ENCODE results near the gene ZBED2.

ZBED2 gene

DNA sequence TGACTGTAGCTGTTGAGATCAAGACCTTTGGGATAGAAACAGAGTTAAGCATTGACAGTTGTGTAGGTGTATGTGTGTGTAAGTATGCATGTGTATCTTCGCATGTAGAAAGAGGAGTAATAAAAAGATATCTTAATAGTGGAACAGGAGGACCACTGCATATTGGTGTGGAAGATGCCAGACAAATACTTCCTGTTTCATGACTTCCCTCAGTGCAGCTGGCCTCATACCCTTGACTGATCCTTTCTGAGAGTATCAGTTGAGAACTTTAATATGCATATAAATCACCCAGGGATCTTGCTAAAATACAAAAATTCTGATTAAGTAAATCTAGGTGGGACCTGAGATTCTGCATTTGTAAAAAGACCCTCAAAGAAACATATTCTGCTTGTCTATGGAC, 8.5 kb upstream of the ZBED2 start:
- no peak for DNase-seq (ENCODE audit: low read depth)

DNA sequence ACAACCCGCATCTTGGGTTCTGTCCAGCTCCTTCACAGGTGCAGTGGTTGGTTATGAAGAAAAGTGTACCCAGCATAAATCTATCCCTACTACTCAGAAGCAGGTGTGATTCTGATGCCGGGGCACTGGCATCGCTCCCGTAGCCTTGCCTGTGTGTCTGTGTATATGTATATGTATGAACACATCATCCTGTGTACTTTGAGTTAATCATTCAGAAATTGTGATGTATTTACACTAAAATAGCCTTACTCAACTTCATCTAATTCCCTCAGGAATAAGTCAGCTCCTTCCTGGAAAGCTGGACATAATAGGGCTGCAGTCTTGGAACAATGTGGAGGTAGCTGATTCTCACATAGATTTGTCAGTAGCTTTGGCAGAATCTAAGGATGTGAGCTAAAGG, 6.7 kb upstream of the ZBED2 start:
- no peak for DNase-seq (ENCODE audit: low read depth)

DNA sequence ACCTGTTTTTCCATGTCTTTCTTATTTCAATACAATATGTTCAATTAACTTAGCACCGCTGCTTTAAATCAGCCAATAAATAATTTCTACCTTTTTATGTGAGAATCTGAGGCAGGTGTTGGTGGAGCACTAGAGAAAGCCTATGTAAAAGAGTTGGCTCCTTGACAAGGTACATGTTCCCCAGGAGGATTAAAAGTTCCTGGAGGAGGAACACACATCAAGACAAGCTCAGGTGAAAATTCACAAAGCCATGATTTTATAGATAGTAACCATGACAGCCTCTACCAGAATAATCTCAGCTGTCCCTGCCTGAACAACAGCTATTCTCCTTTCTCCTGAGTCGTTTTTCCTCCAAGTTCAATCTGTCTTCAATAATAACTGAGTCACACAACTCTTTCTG, 3.4 kb upstream of the ZBED2 start:
- DNase-seq (ENCODE audit: low read depth) = no peak

DNA sequence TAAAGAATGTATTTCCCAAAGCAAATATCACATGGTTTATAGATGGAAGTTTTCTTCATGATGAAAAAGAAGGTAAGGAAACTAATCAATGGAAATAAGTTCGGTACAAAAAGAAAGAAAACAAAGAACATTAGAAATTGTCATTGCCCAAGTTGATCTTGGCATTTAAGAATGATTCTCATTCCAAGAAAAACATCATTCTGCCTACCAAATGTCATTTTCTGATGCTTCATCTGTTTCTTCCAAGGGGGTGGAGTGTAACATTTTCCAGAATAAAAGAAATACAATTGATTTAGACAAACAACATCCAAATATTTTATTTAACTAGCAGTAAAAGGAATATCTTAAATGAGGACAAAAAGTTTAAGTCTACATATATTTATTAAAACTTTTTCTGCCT, 3.0 kb upstream of the ZBED2 start:
- DNase-seq (ENCODE audit: low read depth) = no peak

DNA sequence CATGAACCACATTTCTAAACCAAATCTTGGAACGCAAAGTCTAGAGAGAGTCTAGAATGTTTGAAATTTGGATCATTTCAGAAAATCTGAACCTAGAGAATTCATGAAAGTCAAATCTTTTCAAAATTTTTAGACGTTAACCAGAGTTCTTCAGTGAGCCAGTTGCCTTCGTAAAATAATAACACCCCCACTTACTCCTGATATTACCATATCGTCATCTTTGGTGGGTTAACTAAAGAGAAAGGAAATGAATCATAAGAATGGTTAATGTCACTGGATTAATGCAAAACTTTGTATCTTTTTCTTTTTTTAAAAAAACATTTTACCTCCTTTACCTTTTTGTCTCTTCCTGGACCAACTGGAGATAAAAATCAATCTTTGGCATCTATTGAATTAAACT, 1.2 kb upstream of the ZBED2 start:
- no peak for DNase-seq (ENCODE audit: low read depth)

DNA sequence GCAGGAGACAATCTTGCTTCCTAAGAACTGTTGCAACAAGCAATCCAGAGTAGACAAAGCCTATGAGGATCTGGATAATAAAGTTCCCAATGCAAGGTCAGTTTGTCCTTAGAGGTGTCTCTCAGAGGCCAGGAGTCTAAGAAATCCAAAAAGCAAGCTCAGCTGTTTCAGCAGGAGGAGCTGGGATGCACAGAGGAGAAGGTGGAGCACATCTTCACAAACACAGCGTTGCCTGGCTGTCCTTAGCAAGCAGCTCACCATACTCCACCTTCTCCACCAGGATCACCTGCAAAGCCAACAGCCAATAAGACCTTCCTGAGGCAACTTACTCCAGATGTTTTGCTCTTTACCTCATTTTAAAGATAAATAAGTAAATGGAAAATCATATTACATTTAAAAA, 365 bp downstream of the ZBED2 start:
- DNase-seq (ENCODE audit: low read depth) = no peak

DNA sequence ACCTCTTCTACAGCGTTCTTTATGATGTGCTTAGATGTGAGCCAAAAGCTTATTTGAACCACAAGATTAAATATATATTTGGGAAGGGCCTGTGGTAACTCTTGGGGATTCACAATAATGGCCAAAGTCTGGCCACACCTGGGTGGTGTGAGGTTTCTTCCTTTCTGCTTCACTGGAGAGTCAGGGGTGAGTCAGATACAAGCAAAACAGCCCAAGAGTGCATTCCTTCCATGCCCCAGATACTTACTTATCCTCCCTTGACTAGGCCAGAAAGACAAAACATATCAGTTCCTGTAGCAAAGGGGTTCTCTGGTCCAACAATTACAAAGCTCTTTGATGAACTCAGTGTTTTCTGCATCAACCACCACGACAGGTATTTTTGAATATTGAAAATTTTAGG, 941 bp downstream of the ZBED2 start:
- peak; percentile 78 for DNase-seq (ENCODE audit: low read depth)

DNA sequence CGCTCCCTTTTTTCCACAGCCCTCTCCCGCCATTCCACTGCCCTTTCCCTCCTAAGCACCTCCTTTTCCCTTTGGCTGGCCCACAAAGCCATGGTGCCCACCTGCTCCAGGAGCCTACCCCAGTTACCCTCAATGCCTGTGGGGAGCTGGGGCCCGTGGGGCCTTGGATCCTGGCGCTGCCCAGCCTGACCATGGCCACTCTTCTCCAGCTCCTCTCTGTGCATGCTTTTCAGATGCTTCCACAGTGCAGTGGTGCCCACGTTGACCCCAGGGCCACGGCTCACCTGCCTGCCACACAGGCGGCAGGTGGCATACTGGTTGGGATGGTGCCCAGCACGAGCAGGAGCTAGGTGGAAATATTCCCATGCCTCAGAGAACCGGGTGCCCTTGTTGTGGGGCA, 1.5 kb downstream of the ZBED2 start:
- DNase-seq (ENCODE audit: low read depth) = no peak

DNA sequence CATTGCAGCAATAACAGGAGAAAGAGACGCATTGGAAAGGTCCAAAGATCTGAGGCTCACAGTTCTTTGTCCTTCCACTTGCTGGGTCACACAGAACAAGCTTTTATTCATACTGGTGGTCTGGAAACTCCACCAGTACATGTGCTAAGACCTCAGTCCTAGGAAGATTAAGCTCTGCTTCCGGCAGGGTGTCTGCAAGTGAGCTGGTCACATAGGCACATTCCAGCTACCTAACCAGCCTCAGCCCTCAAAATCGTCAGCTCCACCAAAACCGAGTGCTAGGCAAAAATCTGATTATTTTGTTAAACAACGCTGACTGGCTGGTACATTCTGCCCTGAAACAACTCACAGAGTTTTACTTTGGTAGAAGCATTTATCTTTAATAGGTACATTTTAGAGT, 2.2 kb downstream of the ZBED2 start:
- no peak for DNase-seq (ENCODE audit: low read depth)

DNA sequence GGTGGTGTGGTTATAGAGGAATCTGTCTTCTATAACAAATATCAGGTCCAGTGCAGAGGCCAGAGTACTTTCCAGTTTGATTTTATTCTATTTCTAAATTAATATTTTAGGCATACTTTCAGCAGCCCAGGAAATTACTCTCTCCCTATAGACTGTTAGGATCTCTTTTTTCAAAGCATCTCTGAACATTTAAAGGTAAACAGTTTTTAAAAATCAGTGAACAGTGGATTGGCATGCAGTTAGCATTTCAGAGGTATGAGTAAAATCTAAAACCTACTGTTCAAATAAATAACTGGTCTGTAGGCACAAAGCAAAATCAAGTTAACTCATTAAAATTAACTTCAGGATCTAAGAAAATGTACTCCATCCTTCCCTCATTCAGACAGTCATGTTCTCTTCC, 3.0 kb downstream of the ZBED2 start:
- no peak for DNase-seq (ENCODE audit: low read depth)

DNA sequence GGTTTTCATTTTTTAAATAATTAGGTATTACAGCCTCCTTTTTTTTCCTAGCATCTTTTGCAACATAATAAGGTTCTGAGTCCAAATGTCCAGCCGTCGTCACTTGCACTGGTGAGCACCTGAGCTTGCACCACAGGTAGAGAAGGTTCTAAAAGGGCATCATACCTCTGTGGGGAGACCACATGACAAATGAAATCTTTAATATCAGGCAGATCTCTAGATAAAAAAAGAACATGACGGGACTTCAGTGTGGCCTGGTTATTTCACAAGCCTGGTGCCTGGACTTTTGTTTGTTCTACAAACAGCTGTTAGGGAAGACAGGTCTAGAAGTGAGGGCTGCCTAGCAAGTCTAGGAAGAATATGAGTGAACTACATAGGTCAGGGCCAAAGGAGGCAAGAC, 3.6 kb downstream of the ZBED2 start:
- no peak for DNase-seq (ENCODE audit: low read depth)

DNA sequence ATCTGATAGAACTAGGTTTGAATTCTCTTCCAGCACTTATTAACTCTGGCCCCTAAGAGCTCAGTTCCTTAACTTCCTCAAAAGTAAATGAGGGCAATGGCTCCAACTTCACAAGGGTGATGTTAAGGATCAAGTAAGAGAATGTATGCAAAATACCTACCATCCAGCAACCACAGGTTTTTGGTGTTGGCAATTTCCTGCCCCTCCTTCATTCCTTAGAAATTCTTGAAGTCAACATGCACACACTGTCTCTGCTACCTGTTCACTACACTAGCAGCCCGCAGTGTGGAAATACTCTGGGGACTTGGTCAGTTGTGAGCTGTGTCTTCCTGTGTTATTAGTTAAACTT, 5.0 kb downstream of the ZBED2 start:
- no peak for DNase-seq (ENCODE audit: low read depth)

DNA sequence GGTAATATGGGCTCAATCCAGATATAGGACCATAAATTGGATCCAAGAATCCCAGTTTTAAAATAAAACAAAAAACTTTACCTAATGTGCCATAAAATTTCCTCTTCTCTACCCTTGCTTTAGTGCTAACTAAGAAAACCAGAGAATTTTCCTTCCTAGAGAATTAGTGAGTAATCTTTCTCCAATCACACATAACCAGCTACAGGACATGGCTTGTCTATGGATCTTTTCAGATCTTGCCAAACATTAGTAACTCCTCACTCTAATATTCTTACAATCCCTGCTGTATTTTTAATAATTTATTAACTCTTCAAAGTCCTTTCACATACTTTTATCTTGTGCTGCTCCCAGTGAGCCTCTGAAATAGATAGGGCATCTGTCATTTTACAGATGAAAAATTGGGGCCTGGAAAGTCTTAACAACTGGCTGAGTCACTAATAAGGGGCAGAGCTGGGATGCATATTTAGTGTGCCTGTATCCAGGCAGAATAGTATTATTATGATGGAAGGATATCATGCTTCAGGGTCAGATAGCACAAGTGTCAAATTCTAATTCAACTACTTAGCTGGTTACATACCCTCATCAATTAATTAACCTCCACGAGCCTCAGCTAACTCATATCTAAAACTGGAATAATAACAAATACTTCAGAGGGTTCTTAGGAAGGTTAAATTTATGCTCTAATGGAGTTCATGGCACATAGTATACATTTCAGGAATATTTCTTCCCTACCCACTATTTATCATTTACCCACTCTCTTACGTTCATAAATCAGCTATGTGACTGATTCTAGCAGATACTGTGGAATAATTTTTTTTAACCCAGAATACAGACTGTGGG, 5.6 kb downstream of the ZBED2 start:
- no peak for DNase-seq (ENCODE audit: low read depth)

DNA sequence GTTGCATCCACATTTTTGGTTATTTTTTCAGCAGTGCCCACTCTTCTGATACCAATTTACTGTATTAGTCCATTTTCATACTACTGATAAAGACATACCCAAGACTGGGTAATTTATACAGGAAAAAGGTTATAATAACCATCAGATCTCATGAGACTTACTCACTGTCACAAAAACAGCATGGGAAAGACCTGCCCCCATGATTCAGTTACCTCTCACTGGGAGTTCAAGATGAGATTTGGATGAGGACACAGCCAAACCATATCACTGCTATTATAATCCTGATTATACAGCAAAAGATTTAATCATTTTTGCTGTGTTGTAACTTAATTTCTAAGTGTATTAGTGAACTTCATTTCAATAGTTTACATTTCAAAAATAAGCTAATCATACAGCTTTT, 6.6 kb downstream of the ZBED2 start:
- no peak for DNase-seq (ENCODE audit: low read depth)

DNA sequence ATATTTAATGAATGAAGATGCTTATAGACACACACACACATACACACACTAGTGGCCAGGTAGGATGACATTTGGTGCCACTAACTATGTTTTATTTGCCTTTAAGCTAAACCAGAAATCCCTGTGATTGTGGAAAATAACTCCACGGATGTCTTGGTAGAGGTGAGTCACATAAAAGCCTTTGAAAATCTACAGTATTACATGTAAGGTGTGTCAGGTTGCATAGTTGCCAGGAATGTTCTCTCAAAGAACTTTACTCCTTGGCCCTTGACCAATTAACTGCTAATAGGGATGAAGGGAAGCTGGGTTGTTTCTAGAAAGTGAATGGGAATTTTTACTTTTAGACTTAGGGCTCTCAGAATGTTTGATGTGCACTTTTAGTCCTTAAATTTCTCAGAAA, 9.9 kb downstream of the ZBED2 start:
- no peak for DNase-seq (ENCODE audit: low read depth)

DNA sequence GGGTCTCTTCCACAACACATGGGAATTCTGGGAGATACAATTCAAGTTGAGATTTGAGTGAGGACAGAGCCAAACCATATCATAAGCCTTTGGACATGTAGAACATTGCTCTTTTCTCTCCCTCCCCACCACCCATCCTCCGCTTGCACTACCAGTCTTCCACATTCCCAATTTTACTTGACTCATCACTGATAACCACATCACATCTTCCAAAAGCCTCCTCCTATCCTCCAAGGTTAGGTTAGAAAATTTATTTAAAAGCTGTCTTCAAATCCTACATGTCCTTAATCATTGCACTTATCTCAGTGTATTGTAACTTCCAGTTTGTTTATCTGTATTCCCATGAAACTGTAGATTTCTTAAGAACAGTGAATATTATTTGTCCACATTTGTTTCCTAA, 10.4 kb downstream of the ZBED2 start:
- no peak for DNase-seq (ENCODE audit: low read depth)

DNA sequence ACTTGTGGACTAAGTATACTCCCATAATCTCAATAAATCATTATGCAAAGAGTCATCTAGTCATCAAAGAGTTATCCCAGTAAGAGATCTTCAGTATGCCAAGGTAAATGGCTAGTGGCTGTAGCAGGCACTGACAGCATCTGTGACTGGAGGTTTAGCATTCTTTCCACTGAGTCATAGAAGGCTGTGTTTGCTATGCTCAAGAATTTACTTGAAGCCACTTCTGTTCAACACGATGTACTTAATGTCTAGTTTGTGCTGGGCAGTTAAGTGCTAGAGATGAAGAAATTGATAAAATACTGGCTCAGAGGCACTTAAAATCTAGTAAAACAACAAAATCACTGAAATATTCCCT, 13.0 kb downstream of the ZBED2 start:
- peak; percentile 86 for DNase-seq (ENCODE audit: low read depth)

DNA sequence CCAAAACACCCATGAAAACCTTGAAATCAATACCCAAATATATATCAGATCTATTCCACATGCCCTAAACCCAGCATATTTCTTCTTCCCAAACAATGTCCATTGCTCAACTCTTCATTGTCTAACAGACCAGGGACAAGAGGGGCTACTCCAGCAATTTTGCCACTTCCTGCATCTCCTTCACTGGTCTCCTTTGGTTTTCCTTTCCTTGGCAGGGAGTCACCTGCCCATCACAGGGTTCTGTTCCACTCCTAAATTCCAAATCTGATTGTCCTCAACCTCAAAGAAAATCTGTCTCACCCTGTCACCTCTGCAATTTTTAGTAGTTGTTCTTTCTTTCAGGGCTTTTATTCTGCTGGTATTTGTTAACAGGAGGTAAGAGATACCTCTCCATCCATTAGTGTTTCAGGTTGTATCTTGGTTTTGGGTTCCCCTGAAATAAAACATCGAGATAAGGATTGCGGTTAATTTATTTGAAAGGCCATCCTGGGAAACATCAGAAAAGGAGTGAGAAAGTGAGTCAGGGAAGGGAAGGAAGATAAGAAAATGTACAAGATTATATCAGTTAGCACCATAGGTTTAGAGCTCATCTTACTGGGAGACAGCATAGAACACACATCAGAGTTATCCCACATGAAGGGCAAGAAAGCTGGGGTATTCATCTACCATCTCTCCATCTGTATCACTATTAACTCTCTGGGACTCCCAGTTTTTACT, 13.6 kb downstream of the ZBED2 start:
- DNase-seq (ENCODE audit: low read depth) = no peak

DNA sequence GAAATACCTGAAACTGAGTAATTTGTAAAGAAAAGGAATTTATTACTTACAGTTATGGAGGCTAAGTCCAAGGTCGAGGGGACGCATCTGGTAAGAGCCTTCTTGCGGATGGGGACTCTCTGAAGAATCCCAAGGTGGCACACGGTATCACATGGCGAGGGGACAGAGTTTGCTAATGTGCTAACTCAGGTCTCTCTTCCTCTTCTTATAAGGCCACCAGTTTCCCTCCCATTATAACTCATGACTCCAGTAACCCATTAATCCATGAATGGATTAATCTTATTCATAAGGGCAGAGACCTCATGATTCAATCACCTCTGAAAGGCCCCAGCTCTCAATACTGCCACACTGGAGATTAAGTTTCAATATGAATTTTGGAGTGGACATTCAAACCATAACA, 15.7 kb downstream of the ZBED2 start:
- no peak for DNase-seq (ENCODE audit: low read depth)

DNA sequence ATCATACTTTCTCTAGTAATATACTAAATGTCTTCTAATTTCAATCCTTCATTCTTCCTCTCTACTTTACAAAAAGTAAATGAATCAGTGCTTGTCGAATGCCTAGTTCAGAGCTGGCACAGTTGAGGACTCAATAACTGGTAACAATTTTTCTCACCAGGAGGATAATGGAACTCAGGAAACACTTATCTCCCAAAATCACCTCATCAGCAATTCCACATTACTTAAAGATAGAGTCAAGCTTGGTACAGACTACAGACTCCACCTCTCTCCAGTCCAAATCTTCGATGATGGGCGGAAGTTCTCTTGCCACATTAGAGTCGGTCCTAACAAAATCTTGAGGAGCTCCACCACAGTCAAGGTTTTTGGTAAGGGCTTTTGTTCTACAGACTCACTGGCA, 16.3 kb downstream of the ZBED2 start:
- DNase-seq (ENCODE audit: low read depth) = no peak

DNA sequence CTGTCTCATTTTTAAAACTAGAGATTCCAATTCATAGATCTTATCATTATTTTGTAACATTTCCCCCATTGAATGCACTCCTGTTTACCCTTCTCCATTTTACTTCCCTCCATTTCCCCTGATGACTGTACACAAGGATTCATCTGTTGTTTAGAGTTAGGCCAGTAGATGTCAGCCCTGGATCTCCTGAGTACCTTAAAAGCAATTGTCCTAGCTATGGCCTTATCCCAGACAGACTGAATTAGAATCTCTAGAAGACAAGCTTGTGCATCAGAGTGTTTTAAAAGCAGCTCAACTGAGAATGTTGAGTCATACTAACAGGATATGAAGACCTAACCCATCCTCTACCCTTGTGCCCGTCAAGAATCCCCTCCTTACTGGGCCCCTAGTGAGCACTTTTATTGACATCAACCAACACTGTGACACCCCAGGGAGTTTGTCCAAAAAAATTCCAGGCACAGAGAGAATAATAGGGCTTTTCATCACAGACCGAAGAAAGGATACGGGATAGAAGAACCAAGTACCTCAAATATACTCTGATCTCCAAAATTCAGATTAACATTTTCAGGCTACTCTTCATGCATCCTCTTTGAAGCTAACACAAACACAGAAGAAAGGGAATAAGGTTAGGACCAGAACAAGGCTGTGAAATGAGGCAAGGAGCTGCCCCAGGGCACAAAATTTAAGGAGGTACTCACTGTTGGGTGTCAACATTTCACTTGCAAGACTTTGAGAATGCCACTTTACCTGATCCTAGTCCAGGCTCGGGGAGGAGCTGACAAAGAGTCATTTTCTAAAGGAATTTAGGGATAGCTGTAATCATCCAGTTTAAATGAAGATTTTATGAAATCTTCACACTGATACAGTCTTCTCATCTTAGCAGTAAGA, 17.1 kb downstream of the ZBED2 start:
- peak; percentile 79 for DNase-seq (ENCODE audit: low read depth)

DNA sequence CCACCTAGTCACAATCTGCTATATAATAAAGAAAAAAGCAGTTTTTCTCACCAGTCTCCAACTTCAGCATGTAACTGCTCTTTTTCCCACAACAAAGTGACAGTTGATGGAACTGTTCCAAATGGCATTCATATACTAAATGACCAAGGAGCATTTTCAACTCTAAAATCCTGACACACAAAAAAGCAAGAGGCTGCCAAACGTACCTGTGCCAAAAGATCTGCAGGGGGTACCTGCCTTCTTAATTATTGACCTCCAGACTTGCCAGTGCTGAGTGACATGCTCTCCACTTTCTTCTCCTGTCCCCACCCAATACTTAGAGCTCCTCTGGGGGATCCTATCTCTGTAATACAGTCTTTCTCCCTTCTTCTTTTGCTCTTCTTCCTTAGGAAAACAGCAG, 18.0 kb downstream of the ZBED2 start:
- no peak for DNase-seq (ENCODE audit: low read depth)

DNA sequence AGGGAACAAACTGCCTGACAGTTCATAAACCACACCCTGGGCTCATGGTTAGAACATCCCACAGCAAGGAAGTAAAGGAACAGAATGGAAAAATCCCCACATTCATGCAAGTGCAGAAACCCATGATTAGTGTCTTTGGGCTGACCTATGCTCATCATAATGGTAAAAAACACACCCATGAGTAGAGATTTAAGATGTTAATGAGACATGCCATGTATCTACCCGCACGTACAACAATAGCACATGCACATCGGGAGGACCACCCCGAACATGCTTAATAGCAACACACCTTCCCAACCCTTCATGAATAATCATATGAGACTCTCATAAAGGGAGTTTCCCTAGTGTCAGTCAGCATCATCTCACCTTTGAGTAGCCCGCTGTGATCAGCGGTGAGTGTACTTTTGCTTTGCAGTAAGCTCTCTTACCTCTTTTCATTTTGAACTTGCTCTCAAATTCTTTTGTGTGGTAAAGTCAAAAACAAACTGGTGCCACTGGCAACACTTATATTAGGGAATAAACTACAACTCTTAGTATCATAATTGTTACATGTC, 23.2 kb downstream of the ZBED2 start:
- DNase-seq (ENCODE audit: low read depth) = no peak

Measured in non-pigmented ciliary epithelial cell (primary cell).